PC-3 (cell line): ENCODE results near the gene EDN3.

ENCODE experiments used
- CTCF ChIP-seq: fragments of 300-600 bp; sonication (generic); conservative IDR thresholded peaks from 2 replicates; pipeline ENCODE4 v1.5.1; 2017; ENCODE audit warnings: antibody characterized with exemption, low read depth, mild to moderate bottlenecking, low read length
- EZH2phosphoT487 ChIP-seq: fragments of 300-600 bp; sonication (generic); IDR thresholded peaks from 2 replicates; pipeline ENCODE4 v1.6.1; 2018; ENCODE audit warnings: mild to moderate bottlenecking, antibody characterized with exemption, low read length, borderline replicate concordance

- TF ChIP-seq EZH2phosphoT487 (no peak), CTCF (no peak)
Measured at GRCh38 chr20:59273739-59274357, 26.6 kb upstream of the EDN3 start.
